HG03108 (cell line): ENCODE results near the gene TMEM184B.
"Not testable (repeated sequence)": the region's sequence is repeated elsewhere in the genome, so short reads cannot be mapped to it uniquely, and the experiment has no call there.

ENCODE experiments used
- ATAC-seq: cut with Tn5 transposase; IDR thresholded peaks from one replicate; pipeline ENCODE4 v1.9.1; 2021; ENCODE audit warnings: moderate library complexity; ENCODE audit not compliant: unreplicated experiment

The TMEM184B gene

DNA sequence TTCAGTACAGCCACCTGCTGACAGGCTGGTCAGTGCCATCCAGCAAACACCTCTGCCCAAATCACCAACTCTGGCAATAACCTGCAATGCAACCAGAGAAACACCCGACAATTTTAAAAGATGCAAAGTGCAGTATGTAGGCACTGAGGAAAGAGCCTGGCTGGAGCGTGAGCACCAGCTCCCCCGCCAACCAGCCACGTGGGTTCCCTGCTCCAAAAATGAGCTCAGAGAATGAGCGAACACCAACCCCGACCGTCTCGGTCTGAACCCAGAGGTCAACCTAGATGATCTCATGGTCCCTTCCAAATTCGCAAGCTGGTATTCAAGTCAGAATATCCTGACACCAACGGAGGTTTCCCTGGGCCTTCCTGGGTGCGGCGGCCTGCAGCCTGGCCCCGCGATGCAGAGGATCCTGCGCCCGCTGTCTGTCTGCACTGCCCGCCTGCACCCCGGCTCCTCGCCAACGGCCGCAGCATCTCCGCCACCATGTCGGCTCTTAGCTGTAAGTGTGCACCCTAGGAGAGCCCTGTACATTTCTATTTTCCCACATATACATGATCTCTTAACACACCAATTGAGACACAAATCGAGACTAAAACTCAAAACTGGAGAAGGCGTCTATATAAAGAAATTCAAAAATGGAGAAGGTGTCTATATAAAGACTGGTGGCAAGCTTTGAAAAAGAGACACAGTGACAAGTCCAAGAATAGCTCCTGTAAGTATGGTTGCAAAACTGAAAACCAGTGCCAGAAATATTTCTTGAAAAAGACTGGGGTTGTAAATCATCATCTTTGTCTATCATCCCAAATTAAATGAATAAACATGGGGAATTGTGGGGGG is 22.8 kb downstream of the TMEM184B start:
- ATAC-seq, result no peak

DNA sequence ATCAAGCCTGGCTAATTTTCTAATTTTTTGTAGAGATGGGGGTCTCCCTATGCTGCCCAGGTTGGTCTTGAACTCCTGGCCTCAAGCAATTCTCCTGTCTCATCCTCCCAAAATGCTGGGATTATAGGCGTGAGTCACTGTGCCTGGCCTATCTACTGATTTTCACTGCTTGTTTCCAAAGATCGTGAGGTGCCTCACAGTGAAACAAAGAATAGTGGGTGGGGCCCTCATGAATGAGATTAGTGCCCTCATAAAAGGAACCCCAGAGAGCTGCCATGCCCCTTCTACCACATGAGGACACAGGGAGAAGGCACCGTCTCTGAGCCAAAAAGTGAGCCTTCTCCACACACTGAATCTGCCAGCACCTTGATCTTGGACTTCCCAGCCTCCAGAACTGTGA is 23.5 kb downstream of the TMEM184B start:
- no peak for ATAC-seq

- no peak for ATAC-seq
Measured at GRCh38 chr22:38248280-38248679, 24.5 kb downstream of the TMEM184B start.

DNA sequence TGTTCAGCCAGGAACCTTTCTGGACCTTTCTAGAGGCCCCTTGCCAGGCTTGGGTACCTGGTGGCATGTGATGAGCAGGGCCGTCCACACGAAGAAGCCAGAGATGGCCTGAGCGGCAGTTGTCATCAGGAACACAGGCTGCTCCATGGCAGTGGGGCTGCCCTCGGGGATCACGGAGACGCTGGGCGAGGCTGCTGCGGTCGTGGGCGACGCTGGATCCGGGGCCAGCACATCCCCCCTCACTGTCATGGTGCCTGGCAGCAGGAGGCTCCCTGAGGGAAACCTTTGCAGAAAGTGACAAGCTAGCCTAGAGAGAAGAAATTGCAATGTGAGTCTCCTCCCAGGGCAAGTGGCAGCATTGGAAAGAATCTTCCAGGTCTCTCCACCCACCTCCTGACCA is 25.1 kb downstream of the TMEM184B start:
- no peak for ATAC-seq

GRCh38 chr22:38246692-38247091 is 26.1 kb downstream of the TMEM184B start:
- no peak for ATAC-seq

DNA sequence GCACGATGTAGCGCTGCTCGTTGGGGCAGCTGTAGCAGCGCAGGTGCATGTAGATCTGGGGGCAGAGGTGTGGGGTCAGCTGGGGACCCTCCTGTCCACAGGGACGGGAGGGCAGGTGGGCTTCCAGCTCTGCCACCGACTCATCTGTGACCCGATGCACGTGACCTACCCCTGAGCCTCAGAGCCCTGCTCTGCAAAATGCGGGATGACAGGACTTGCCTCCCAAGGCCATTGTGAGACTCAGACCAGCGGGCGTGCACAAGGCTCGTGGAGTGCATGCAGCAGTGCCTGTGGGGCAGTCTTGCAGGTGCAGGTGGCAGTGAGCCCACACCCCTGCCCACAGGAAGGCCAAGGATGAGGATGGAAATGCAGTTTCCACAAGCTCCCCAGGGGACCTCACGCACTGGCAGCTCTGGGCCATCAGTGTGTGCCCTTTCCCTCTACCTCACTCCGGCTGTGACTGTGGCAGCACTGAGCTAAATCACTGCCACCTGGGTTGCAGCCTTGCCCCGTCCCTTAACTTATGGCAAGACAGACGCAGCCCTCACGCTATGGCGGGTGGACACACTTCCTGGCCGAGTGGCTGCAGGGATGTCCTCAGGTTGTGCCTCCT is 26.7 kb downstream of the TMEM184B start:
- ATAC-seq, result no peak

DNA sequence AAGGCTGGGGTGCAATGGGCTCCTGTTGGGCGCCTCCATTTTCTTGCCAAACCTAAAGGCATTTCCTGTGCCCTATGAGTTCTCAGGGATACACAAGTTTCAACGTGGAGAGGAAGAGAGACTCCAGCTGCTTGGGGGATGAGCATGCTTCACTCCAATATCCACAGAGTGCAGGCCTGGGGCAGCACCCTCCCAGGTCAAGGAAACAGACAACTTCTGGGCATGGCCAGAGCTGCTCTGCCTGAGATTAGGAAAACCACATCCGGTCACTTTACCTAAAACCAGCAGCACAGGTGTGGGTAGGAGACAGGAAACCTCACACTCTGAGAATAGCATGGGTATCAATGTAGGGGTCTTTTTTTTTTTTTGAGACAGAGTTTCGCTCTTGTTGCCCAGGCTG is 28.7 kb downstream of the TMEM184B start:
- ATAC-seq, result no peak

DNA sequence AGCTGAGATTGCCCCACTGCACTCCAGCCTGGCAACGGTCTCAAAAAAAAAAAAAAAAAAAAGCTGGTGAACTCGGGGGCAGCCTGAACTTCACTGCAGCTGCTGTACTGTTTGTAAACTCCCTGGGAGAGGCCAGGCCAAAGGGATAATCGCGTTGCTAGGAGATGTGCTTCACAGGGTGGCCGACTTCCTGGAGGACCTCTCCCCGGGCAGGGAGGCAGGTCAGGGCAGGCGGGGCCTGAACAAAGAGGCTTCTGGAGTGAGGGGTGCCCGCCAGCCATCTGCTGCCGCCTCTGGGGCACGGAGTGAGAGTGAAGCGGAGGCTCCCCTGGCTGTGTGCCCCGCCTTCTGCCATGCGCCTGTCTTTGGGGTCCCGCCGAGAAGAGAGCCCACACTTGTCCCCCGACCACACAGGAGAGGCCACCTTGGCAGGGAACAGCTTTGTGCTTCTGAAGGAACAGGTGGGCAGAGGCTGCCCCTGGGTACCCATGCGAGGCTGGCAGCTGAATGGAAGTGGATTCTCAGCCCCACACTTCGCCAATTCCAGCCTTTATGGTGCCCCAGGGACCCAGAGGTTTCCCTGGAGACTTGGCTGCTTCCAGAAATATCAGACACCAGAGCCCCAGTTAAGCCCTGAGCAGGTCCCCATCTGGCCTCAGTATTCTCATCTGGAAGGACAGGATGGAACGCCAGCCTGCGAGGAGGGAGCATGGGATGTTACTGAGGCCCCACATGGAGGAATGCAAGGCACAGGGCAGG is 29.6 kb downstream of the TMEM184B start:
- ATAC-seq, result no peak

DNA sequence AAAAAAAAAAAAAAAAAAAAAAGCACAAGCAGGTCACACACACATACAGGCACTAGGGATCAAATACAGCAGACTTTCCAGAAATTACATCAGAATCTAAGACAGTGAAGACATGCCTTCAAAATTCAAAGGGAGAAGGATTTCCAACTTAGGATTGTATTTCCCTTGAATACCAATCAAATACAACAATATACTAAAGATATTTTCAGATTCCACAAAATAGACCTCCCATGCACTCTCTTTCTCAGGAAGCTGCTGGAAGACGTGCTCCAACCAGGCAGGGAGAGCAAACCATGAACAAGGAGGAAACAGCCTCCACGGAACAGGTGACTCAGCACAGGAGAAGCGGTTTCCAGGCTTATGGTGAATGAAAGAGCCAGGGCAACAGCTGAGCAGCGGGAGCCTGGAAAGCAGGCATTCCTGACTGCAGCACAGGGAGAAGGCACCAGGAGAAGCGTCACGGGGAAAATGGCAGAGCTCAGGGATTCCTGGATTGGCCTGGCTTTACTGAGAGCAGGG is 32.0 kb downstream of the TMEM184B start:
- no peak for ATAC-seq

DNA sequence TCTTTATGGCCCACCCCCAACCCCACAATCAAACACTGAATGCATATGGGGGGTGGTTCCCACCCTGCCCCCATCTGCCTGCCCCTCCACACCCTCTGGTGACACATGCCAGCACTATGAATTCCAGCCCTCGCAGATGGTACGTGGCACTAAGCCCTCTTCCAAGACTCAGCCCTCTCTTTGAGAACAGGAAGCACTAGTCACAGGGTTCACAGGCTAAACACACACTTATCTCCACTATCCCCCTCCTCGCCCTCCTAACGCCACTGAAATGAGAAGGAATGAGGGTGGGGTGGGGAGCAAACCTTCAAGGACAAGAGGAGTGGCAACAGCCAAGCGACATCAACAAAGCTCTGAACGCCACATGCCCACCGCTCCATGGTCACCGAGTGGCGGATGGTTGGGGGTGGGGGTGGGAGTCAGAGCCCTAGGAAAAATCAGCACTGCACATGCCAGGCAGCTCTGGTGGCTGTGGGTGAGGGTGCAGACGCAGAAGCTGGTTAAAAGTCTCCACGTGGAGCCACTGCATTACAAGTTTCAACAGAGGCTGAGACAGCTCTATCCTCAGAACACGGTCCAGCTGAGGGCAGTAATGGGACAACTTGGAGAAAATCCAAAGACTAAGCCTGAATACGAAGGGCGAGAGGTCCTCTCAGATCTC is 33.6 kb downstream of the TMEM184B start:
- ATAC-seq, result no peak

DNA sequence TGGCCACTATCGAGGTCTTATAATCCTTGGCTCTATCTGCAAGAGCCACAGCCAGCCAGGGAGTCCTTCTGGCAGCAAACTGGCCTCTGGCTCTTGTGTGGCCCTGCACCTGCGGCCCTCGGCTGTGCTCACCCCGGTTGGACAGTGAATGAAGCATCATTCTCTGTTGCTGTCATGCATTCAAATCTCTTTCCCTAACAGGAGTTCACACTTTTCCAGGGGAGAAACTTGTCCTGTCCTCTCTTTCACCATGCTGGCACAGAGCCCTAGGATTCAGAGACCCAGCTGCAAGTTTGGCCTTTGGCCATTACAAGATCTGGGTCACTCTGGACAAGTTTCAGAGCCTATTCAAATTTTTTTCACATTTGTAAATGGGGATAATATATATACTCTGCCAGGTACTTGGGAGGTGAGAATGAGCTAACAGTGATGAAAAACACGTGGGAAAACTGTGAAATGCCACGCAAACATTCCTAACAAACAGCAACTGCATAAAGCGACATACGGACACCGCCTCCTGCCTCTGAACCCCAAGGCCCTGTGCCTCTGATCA is 34.2 kb downstream of the TMEM184B start:
- ATAC-seq, result no peak

DNA sequence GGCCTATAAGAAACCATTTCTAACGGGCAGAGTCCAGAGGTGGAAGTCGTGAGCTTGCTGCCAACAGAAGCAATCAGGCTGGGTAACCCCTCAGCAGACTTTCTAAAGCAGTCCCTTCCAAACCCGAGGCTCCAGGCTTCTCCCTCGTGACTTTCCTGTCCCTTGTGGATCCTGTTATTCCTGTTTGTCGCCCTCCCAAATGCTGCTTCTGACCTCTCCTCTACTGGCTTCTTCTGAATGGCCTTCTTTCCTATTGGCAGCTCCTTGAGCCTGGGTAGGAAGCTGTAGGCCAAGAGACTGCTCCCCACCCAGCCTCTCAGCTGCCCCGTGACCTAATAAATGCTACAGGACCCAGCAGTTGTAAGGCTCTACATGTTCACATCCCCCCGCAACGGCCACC is 36.0 kb downstream of the TMEM184B start:
- no peak for ATAC-seq

DNA sequence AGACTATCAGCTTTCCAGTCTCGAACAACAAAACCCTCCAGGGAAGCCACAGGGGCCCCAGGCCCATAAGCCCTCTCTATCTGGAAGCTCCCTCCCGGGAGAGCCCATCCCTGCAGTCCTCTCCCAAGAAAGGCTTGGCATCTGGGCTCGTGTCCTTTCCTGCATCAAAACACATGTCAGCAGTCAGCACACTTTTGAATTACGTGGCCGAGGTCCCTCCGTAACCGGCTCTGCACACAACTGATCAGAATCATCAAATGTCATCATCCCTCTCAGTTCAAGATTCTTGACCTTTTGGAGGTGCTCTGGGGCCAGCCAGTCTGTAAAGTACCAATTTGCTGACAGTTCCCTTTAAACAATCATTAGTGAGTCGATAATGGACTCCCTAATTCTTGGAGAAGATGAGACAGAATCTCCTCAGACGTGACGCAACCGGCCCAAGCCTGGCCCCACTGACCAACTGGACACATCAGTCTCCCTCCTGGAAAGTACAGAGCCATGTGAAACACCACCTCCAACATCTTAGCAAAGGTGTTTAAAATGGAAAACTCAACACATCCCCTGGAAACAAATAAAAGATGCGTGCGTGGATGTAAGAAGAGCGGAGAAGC is 37.5 kb downstream of the TMEM184B start:
- no peak for ATAC-seq

DNA sequence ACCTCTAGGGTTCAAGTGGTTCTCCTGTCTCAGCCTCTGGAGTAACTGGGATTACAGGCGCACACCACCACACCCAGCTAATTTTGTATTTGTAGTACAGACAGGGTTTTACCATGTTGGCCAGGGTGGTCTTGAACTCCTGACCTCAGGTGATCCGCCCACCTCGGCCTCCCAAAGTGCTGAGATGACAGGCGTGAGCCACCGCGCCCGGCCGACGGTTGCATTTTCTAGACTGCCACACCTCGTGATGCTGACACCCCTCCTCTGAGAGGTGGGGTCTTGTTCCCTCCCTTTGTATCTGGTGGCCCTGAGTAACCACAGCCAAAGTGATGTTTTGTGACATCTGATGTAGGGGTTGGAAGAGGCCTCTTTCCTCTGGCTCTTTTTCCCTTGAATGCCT is 39.0 kb downstream of the TMEM184B start:
- ATAC-seq, result not testable (repeated sequence)

DNA sequence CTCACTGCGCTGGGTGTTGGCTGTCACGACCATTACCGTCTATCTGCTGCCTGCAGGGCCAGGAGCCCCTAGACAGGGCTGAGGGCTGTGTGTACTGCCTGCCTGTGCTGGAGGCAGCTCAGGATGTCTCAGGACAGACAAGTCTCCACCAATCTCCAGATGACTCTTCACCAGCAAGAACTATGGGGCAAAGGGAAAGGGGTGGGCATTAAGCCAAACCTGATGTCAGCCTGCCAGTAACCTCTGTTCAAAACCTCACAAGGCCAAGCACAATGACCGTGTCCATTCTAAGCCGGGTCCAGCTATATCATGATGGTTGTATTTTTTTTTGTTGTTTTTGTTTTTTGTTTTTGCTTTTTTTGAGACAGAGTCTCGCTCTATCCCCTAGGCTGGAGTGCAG is 39.4 kb downstream of the TMEM184B start:
- no peak for ATAC-seq

GRCh38 chr22:38232196-38232595 is 40.6 kb downstream of the TMEM184B start:
- ATAC-seq, result no peak

DNA sequence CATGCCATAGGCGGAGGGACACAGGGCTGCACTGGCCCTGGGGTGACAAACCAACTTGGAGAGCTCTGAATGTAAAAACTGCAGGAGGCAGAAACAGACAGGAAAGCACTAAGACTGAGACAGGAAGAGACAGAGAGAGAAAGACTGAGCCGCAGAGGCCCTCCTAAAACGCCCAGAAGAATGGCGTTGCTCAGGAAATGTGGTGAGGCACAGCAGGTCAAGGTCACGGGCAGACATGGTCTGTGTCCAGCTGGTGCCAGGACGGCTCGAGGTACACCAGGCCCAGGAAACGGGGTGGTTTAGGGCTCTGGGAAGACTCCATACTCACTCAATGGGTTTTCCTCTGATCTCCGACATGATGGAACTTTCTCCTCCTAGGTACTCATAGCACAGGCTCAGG is 41.9 kb downstream of the TMEM184B start:
- ATAC-seq, result no peak

DNA sequence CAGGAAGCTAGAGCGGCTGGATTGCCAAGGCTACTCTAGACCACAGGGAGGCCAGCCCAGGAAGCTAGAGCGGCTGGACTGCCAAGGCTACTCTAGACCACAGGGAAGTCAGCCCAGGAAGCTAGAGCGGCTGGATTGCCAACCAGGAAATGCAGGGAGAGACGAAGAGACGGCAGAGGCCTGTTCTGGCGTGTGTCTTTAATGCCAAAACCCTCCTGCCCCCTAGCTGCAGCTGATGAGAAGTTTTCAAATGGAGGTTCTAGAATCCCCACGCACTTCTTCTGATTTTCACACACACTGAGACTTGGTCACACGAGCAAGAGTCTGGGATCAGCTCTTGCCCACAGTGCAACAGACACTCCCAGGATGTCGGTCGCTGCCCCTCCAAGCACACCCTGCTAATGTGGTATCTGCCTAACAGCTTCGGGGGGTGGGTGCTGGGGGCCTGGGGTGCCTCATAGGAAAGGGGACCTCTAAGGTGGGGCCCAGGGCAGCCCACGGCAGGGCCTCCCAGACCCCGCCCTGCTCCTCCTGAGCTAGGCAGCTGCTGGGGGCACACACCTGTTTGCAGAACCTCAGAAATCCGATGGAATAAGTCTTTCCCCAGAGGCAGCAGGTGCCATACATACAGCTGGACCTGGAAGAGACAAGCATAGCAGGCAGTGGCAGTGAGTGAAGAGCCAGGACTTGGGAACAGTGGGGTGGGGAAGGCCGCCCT is 42.5 kb downstream of the TMEM184B start:
- ATAC-seq, result no peak

- no peak for ATAC-seq
Measured at GRCh38 chr22:38228873-38229740, 43.7 kb downstream of the TMEM184B start.
